Measurements from ENCODE around the gene NAV1.

DNA sequence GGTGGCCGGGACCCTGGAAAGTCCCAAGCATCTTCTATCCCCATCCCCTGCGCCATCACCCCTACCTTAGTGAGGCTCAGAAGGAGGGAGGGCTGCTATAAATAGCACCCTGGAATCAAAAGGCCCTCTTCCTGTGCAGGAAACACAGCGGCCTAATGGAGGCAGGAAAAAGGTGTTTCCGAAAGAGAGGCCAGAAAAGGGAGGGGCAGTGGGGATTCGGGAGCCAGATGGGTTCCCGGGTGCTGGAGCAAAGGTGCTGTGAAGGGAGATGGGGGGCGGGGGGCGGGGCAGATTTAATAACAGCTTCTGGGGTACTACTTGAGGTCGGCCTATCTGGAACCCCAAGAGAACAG lies 16.6 kb downstream of the NAV1 start:
- TF ChIP-seq FOXA1 (IDR thresholded peaks at IDR 0.05) (no peak), LEF1 (IDR thresholded peaks at IDR 0.05; ENCODE audit: borderline replicate concordance) (no peak), ARNT (IDR thresholded peaks at IDR 0.05) (no peak), BHLHE40 (IDR thresholded peaks at IDR 0.05; ENCODE audit: borderline replicate concordance) (no peak), FOXM1 (IDR thresholded peaks at IDR 0.05; ENCODE audit: borderline replicate concordance) (no peak), NFRKB (IDR thresholded peaks at IDR 0.05) (no peak), ZNF384 (IDR thresholded peaks at IDR 0.05) (no peak), CTBP1 (IDR thresholded peaks at IDR 0.05; ENCODE audit: borderline replicate concordance) (no peak), ELF4 (IDR thresholded peaks at IDR 0.05) (no peak), FOXK2 (IDR thresholded peaks at IDR 0.05) (no peak)
- TF ChIP-seq, protein P1, sequence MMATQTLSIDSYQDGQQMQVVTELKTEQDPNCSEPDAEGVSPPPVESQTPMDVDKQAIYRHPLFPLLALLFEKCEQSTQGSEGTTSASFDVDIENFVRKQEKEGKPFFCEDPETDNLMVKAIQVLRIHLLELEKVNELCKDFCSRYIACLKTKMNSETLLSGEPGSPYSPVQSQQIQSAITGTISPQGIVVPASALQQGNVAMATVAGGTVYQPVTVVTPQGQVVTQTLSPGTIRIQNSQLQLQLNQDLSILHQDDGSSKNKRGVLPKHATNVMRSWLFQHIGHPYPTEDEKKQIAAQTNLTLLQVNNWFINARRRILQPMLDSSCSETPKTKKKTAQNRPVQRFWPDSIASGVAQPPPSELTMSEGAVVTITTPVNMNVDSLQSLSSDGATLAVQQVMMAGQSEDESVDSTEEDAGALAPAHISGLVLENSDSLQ (IDR thresholded peaks at IDR 0.05): no peak
